Breast epithelium (tissue), 4 donors: ENCODE results near the gene FBXO3. TPM values are rescaled to one million over a fixed set of nuclear protein-coding genes. Genes with fewer than 3 reads are reported as not detected.

Source experiments
- DNase-seq, 2 donors: peaks; one replicate each; pipeline ENCODE4 v3.0.0-alpha.2; 2019; ENCODE audit warnings: low spot score in 2 of 2
- H3K27ac ChIP-seq, 2 donors: fragments of 200-600 bp; sonication (generic) in 1 of 2; one replicate each; pipeline ENCODE4 v1.5.1; 2016 to 2019; ENCODE audit warnings: mild to moderate bottlenecking in 1 of 2
- H3K27me3 ChIP-seq, 2 donors: fragments of 200-600 bp; sonication (generic) in 1 of 2; one replicate each; pipeline versions ENCODE4 v1.5.1 to v1.6.0; 2017 to 2019; ENCODE audit warnings: control low read depth in 1 of 2, mild to moderate bottlenecking in 1 of 2
- H3K36me3 ChIP-seq: fragments of 200-600 bp; one replicate; pipeline ENCODE4 v1.5.1; 2019
- H3K4me1 ChIP-seq, 2 donors: fragments of 200-600 bp; sonication (generic); one replicate each; pipeline ENCODE4 v1.5.1; 2016 to 2019; ENCODE audit warnings: control low read depth in 1 of 2
- H3K4me3 ChIP-seq, 3 donors: fragments of 200-600 bp; sonication (generic); 1 replicate in 2 of 3; 2 replicates in 1 of 3; pipeline ENCODE4 v1.5.1; 2016 to 2019; ENCODE audit warnings: mild to moderate bottlenecking in 3 of 3, moderate library complexity in 2 of 3
- H3K9me3 ChIP-seq, 2 donors: fragments of 200-600 bp; sonication (generic) in 1 of 2; one replicate each; pipeline ENCODE4 v1.5.1; 2016 to 2019; ENCODE audit warnings: control low read depth in 1 of 2
- POLR2A ChIP-seq: fragments of 450-650 bp; IDR thresholded peaks from one replicate; pipeline ENCODE4 v1.6.1; 2016; ENCODE audit warnings: antibody characterized with exemption, mild to moderate bottlenecking, moderate library complexity
- POLR2AphosphoS5 ChIP-seq, 3 donors: sonication (generic); formaldehyde crosslinking; IDR thresholded peaks; one replicate each; pipeline ENCODE4 v1.6.1; 2017; ENCODE audit warnings: antibody characterized with exemption in 3 of 3
- intact Hi-C: fragments of 100-400 bp; cut with DNase I; formaldehyde crosslinking; loops from one replicate; pipeline ENCODE4 v1.15.1; 2023; ENCODE audit warnings: low total_unique reads
- total RNA-seq, 3 donors: library from RNA; depleted of rRNA; stranded (reverse); fragments of >200 nt; gene quantifications; one replicate each; pipeline ENCODE4 v1.1.0, GENCODE V29; 2016
- TF ChIP-seq, protein P1 (sequence below), 3 donors: fragments of 450-650 bp; IDR thresholded peaks; one replicate each; pipeline ENCODE4 v1.5.1; 2016 to 2017; ENCODE audit warnings: antibody characterized with exemption in 3 of 3, mild to moderate bottlenecking in 3 of 3, moderate library complexity in 3 of 3

Gene FBXO3
- total RNA-seq, 3 donors from 2014 or later, result 35.0 to 60.6 (median 46.9) TPM

DNA sequence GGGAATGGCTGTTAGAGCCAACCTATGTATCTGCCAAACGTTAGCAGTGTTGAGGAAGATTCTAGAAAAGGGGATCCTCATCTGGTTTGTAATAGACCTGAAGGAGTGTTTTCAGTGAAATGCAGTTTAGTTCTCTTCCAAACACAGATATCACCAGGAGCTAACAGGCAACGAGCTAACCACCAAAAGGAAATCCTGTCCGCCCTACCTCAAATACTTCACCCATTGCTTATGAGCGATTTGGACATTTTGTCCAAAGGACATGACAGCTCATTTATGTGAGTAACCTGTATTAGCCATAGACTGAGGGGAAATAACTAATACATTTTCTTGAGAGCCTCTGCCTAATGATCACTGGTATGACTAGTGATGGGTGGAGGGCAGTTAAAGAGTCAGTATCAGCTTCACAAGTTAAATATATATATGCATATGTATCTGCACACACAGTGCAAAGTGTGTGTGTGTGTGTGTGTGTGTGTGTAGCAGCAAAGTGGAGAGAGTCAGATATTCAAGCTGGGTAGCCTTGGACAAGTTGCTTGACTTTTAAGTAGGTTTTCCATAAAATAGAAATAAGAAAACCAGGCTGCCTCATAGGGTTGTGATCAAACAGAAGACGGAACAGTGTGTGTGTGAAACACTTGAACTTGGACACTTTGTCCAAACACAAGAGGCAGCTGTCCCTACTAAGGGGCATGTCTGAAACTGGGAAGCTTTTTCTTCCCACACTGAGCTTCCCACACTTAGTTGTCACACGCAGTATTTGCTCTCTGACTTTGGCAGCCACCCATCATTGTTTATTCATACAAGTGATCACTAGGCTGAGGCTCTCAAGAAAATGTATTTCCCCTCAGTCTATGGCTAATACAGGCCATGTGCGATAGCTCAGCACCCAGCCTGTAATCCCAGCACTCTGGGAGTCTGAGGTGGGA is 72.8 kb downstream of the FBXO3 start:
- Histone ChIP-seq H3K27ac (peak overlapping the region; percentile 88 to 89), H3K9me3 (no peaks in the 10 kb centered on the region), H3K4me1 (peaks cover 11 to 25% of the 10 kb centered on the region in 2 donors), H3K36me3 (no peaks in the 10 kb centered on the region), H3K4me3 (peak overlapping the region; percentile 46 to 71 (median 60)), H3K27me3 (no peaks in the 10 kb centered on the region)
- intact Hi-C loops, result no loop called here
- DNase-seq, result peak in 1 of 2 donors; percentile 60
- TF ChIP-seq POLR2A (no peak), POLR2AphosphoS5 (IDR thresholded peaks at IDR 0.05) (peak in 2 of 3 donors; percentile 3 to 34)
- TF ChIP-seq, protein P1, sequence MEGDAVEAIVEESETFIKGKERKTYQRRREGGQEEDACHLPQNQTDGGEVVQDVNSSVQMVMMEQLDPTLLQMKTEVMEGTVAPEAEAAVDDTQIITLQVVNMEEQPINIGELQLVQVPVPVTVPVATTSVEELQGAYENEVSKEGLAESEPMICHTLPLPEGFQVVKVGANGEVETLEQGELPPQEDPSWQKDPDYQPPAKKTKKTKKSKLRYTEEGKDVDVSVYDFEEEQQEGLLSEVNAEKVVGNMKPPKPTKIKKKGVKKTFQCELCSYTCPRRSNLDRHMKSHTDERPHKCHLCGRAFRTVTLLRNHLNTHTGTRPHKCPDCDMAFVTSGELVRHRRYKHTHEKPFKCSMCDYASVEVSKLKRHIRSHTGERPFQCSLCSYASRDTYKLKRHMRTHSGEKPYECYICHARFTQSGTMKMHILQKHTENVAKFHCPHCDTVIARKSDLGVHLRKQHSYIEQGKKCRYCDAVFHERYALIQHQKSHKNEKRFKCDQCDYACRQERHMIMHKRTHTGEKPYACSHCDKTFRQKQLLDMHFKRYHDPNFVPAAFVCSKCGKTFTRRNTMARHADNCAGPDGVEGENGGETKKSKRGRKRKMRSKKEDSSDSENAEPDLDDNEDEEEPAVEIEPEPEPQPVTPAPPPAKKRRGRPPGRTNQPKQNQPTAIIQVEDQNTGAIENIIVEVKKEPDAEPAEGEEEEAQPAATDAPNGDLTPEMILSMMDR (IDR thresholded peaks at IDR 0.05), result peak in 1 of 3 donors; percentile 9

DNA sequence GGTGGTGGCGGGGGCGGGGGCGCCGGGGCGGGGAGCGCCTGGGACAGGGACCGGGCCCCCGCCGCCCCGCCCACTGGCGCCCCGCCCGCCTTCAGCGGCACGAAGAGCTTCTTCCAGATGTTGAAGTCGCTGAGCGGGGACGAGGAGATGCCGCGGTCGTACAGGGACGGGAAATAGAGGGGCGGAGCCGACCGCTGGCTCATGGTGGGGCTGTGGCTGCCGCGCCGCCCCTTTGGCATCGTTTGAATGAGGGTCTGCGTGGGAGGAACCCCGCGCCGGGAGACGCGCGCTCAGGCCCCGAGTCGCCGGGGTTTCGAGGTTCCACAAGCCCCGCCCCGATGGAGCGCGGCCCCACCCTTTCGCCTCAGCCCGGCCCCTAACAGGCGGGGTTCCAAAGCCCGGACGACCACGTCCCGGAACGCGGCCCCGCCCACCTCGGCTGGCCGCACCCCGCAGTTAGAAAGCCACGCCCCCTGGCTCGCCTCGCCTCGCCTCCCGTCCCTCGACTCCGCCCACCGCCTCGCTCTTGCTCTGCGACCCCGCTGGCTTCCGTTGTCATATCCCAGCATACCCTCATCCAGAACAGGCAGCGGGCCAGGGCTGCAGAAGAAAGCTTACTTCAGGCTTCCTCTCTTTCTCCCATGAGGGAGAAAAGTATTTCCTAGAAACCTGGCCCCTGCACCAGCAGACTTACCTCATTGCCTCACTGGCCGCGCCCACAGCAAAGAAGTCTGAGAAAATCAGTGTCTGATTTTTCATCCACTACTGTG is 73.6 kb downstream of the FBXO3 start, which contains the start of gene C11orf91:
C11orf91 (minus strand) TSS at position 325 of the 770 bp plus-strand sequence; CDS start at position 239, 86 bp downstream.
- no peak for TF ChIP-seq POLR2A
- TF ChIP-seq, protein P1 (IDR thresholded peaks at IDR 0.05), result no peak
- TF ChIP-seq POLR2AphosphoS5 (IDR thresholded peaks at IDR 0.05), result peak; percentile 55 to 77 (median 75)
- Histone ChIP-seq H3K4me1 (peaks cover 8 to 24% of the 10 kb centered on the region in 2 donors), H3K9me3 (no peaks in the 10 kb centered on the region), H3K27me3 (no peaks in the 10 kb centered on the region), H3K36me3 (no peaks in the 10 kb centered on the region), H3K4me3 (peak within 1 kb of the TSS; percentile 46 to 71 (median 60)), H3K27ac (peak within 1 kb of the TSS; percentile 88 to 89)
- peak; percentile 93 to 95 for DNase-seq
- intact Hi-C loops, result no loop called here

DNA sequence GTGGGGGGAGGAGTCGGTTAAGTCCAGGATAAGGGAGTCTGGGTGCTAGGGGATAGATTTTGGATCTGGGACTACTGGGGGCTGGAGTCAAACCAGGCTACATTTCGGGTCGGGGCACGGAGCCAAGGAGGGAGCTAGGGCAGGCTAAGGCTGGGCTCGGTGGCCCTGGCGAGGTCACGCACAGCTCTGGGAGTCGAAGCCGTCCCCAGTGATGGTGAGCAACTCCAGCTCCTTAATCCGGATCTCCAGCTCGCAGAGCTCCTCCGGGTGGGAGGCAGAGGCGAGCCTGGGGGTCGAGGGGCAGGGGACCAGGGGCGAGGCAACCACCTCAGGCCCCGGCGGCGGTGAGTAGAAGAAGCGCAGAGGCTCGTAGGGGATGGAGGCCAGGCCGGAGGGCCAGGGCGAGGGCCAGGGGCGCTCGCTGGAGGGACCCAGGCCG is 74.2 kb downstream of the FBXO3 start:
- H3K4me1 ChIP-seq, result peaks cover 8 to 30% of the 10 kb centered on the region in 2 donors
- H3K27me3 ChIP-seq, result no peaks in the 10 kb centered on the region
- no peaks in the 10 kb centered on the region for H3K36me3 ChIP-seq
- intact Hi-C loops, result no loop called here
- no peak for TF ChIP-seq POLR2AphosphoS5 (IDR thresholded peaks at IDR 0.05)
- TF ChIP-seq POLR2A, result no peak
- TF ChIP-seq, protein P1 (IDR thresholded peaks at IDR 0.05), result no peak
- H3K27ac ChIP-seq, result peak overlapping the region; percentile 88 to 89
- H3K4me3 ChIP-seq, result peak overlapping the region; percentile 46 to 71 (median 60)
- no peaks in the 10 kb centered on the region for H3K9me3 ChIP-seq
- DNase-seq, result no peak

DNA sequence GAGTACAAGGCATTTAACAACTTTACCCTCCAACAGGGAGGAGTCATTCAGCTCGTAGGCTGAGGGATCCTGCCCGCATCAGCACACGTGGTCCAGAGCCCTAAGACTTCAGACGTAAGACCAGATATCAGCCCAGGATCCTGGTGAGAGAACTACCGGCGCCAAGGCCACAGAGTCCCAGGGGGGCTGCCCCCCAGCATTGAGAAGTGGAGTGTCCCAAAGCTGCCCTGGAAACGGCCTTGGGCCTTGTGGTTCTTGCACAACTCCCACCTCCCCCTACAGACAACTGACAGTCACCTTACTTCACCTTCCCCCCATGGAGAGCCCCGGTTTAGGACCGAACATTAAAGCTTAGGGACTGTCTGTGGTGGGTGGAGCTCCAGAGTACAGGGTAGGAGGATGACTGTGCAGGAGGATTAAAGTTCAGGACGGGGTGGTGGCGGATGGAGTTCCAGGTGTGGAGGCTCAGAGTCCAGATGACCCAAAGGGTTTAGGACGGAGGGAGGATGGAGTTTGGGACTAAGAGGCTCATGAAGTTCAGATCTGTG is 74.7 kb downstream of the FBXO3 start:
- no peaks in the 10 kb centered on the region for H3K9me3 ChIP-seq
- no peaks in the 10 kb centered on the region for H3K27me3 ChIP-seq
- peak overlapping the region in 1 of 3 donors; percentile 71 for H3K4me3 ChIP-seq
- H3K4me1 ChIP-seq, result peaks cover 8 to 30% of the 10 kb centered on the region in 2 donors
- TF ChIP-seq POLR2AphosphoS5 (IDR thresholded peaks at IDR 0.05) (no peak), POLR2A (no peak)
- TF ChIP-seq, protein P1 (IDR thresholded peaks at IDR 0.05), result no peak
- DNase-seq, result no peak
- H3K36me3 ChIP-seq, result no peaks in the 10 kb centered on the region
- H3K27ac ChIP-seq, result peak overlapping the region; percentile 88 to 89
- intact Hi-C loops, result no loop called here
